ENCODE measurements around the gene OR10A6. TPM values are rescaled to one million over a fixed set of nuclear protein-coding genes. Genes with fewer than 3 reads are reported as not detected.

OR10A6 gene
- total RNA-seq, 1 donor, result under 0.01 TPM

GRCh38 chr11:7904917-7905316, 26.2 kb downstream of the OR10A6 start:
- Histone ChIP-seq H3K4me2 (ENCODE audit: insufficient read depth, low read length) (peak overlapping the region; percentile 28), H3K4me3 (ENCODE audit: insufficient read depth, low read length) (no peak overlapping the region), H3K27me3 (ENCODE audit: insufficient read depth, low read length) (no peaks in the 10 kb centered on the region), H3K4me1 (ENCODE audit: insufficient read depth, low read length) (peaks cover 30% of the 10 kb centered on the region), H3K36me3 (ENCODE audit: insufficient read depth, low read length) (no peaks in the 10 kb centered on the region), H3K9me3 (ENCODE audit: low read depth, low read length) (no peaks in the 10 kb centered on the region), H2AFZ (ENCODE audit: low read length) (peak overlapping the region; percentile 72), H3K79me2 (ENCODE audit: insufficient read depth, low read length) (no peaks in the 10 kb centered on the region), H4K20me1 (ENCODE audit: insufficient read depth, low read length) (no peaks in the 10 kb centered on the region), H3K27ac (ENCODE audit: low read depth, low read length) (no peak overlapping the region)
- DNase-seq (ENCODE audit: insufficient read length, low spot score, missing footprints), result no peak
- peak; percentile 57 for TF ChIP-seq CTCF (IDR thresholded peaks at IDR 0.05; ENCODE audit: extremely low read depth, low read depth, low read length)

- H3K9me3 ChIP-seq (ENCODE audit: low read depth, low read length), result no peaks in the 10 kb centered on the region
- H2AFZ ChIP-seq (ENCODE audit: low read length), result no peak overlapping the region
- H3K27ac ChIP-seq (ENCODE audit: low read depth, low read length), result no peak overlapping the region
- no peak for DNase-seq (ENCODE audit: insufficient read length, low spot score, missing footprints)
- H3K4me1 ChIP-seq (ENCODE audit: insufficient read depth, low read length), result peaks cover 30% of the 10 kb centered on the region
- no peaks in the 10 kb centered on the region for H3K36me3 ChIP-seq (ENCODE audit: insufficient read depth, low read length)
- no peaks in the 10 kb centered on the region for H3K27me3 ChIP-seq (ENCODE audit: insufficient read depth, low read length)
- no peak overlapping the region for H3K4me3 ChIP-seq (ENCODE audit: insufficient read depth, low read length)
- H3K4me2 ChIP-seq (ENCODE audit: insufficient read depth, low read length), result no peak overlapping the region
- TF ChIP-seq CTCF (IDR thresholded peaks at IDR 0.05; ENCODE audit: extremely low read depth, low read depth, low read length), result no peak
- no peaks in the 10 kb centered on the region for H4K20me1 ChIP-seq (ENCODE audit: insufficient read depth, low read length)
- H3K79me2 ChIP-seq (ENCODE audit: insufficient read depth, low read length), result no peaks in the 10 kb centered on the region
Measured at GRCh38 chr11:7903940-7904339, 27.1 kb downstream of the OR10A6 start.

GRCh38 chr11:7901319-7901854, 29.7 kb downstream of the OR10A6 start:
- Histone ChIP-seq H3K79me2 (ENCODE audit: insufficient read depth, low read length) (no peaks in the 10 kb centered on the region), H3K27me3 (ENCODE audit: insufficient read depth, low read length) (no peaks in the 10 kb centered on the region), H4K20me1 (ENCODE audit: insufficient read depth, low read length) (no peaks in the 10 kb centered on the region), H3K36me3 (ENCODE audit: insufficient read depth, low read length) (no peaks in the 10 kb centered on the region), H3K4me2 (ENCODE audit: insufficient read depth, low read length) (no peak overlapping the region), H3K4me1 (ENCODE audit: insufficient read depth, low read length) (peaks cover 21% of the 10 kb centered on the region), H3K27ac (ENCODE audit: low read depth, low read length) (no peak overlapping the region), H3K4me3 (ENCODE audit: insufficient read depth, low read length) (no peak overlapping the region), H2AFZ (ENCODE audit: low read length) (no peak overlapping the region), H3K9me3 (ENCODE audit: low read depth, low read length) (no peaks in the 10 kb centered on the region)
- no peak for TF ChIP-seq CTCF (IDR thresholded peaks at IDR 0.05; ENCODE audit: extremely low read depth, low read depth, low read length)
- DNase-seq (ENCODE audit: insufficient read length, low spot score, missing footprints), result no peak

- Histone ChIP-seq H3K36me3 (ENCODE audit: insufficient read depth, low read length) (no peaks in the 10 kb centered on the region), H2AFZ (ENCODE audit: low read length) (no peak overlapping the region), H3K4me1 (ENCODE audit: insufficient read depth, low read length) (peaks cover 15% of the 10 kb centered on the region), H3K79me2 (ENCODE audit: insufficient read depth, low read length) (no peaks in the 10 kb centered on the region), H3K4me3 (ENCODE audit: insufficient read depth, low read length) (no peak overlapping the region), H3K27me3 (ENCODE audit: insufficient read depth, low read length) (no peaks in the 10 kb centered on the region), H3K9me3 (ENCODE audit: low read depth, low read length) (no peaks in the 10 kb centered on the region), H3K4me2 (ENCODE audit: insufficient read depth, low read length) (no peak overlapping the region), H3K27ac (ENCODE audit: low read depth, low read length) (no peak overlapping the region), H4K20me1 (ENCODE audit: insufficient read depth, low read length) (no peaks in the 10 kb centered on the region)
- DNase-seq (ENCODE audit: insufficient read length, low spot score, missing footprints), result no peak
- no peak for TF ChIP-seq CTCF (IDR thresholded peaks at IDR 0.05; ENCODE audit: extremely low read depth, low read depth, low read length)
Measured at GRCh38 chr11:7900686-7901085, 30.4 kb downstream of the OR10A6 start.
